Colonic mucosa (tissue), 4 donors: ENCODE results near the gene SCCPDH. TPM values are rescaled to one million over a fixed set of nuclear protein-coding genes. Genes with fewer than 3 reads are reported as not detected.
A peak's percentile ranks its signal among the peaks of the same experiment; 100 is the strongest.
"Not testable (repeated sequence)": the region's sequence is repeated elsewhere in the genome, so short reads cannot be mapped to it uniquely, and the experiment has no call there.

Experiments
- DNase-seq: peaks from one replicate; pipeline ENCODE4 v3.0.0-alpha.2; 2020
- H3K27ac ChIP-seq: fragments of 200-600 bp; one replicate; pipeline ENCODE4 v1.8.0; 2021
- H3K27me3 ChIP-seq: fragments of 200-600 bp; one replicate; pipeline ENCODE4 v1.8.0; 2021
- H3K36me3 ChIP-seq: fragments of 200-600 bp; one replicate; pipeline ENCODE4 v1.8.0; 2021
- H3K4me1 ChIP-seq: fragments of 200-600 bp; one replicate; pipeline ENCODE4 v1.8.0; 2021; ENCODE audit warnings: mild to moderate bottlenecking
- H3K4me3 ChIP-seq: fragments of 200-600 bp; one replicate; pipeline ENCODE4 v1.8.0; 2021
- H3K9ac ChIP-seq, 2 donors: one replicate each; pipeline ENCODE4 v1.7.0; 2013; ENCODE audit warnings: control low read depth in 2 of 2, low read depth in 2 of 2, low read length in 2 of 2
- H3K9me3 ChIP-seq: fragments of 200-600 bp; one replicate; pipeline ENCODE4 v1.8.0; 2021
- CTCF ChIP-seq: fragments of 200-600 bp; IDR thresholded peaks from one replicate; pipeline ENCODE4 v1.8.0; 2022; ENCODE audit warnings: antibody characterized with exemption, mild to moderate bottlenecking
- intact Hi-C: fragments of 100-400 bp; cut with DNase I; formaldehyde crosslinking; loops from one replicate; pipeline ENCODE4 v1.14.1; 2022
- total RNA-seq, 2 donors: library from RNA; stranded (reverse); fragmentation: NEBNext Ultra II Directional in 1 of 2; extraction: Animal tissue kit (Norgen Biotek cat#: 25700) in 1 of 2; gene quantifications; one replicate each; pipeline ENCODE4 v1.2.1, GENCODE V29; 2021
- donor health status: healthy.
- donor health status: DM: no; HTN: no; CAD: no.
- donor health status: DM: no; HTN: no; CAD: no.

Gene SCCPDH
- total RNA-seq, 2 donors from 2014 or later, result 29.9 to 40.1 TPM

GRCh38 chr1:246690100-246690499 is 34.1 kb upstream of the SCCPDH start:
- H3K27ac ChIP-seq, result no peak overlapping the region
- intact Hi-C loops, result no loop called here

GRCh38 chr1:246691622-246692495 is 32.4 kb upstream of the SCCPDH start:
- Histone ChIP-seq H3K9ac (no peak overlapping the region), H3K27ac (no peak overlapping the region), H3K9me3 (no peaks in the 10 kb centered on the region), H3K27me3 (no peaks in the 10 kb centered on the region), H3K4me3 (no peak overlapping the region), H3K36me3 (no peaks in the 10 kb centered on the region), H3K4me1 (no peaks in the 10 kb centered on the region)
- no peak for TF ChIP-seq CTCF
- intact Hi-C loops, result no loop called here
- DNase-seq, result no peak

More at GRCh38 chr1:246690100-246690499, 34.1 kb upstream of the SCCPDH start:
- no peaks in the 10 kb centered on the region for H3K4me1 ChIP-seq
- no peaks in the 10 kb centered on the region for H3K9me3 ChIP-seq
- H3K9ac ChIP-seq, result peak overlapping the region in 1 of 2 donors; percentile 38
- no peaks in the 10 kb centered on the region for H3K36me3 ChIP-seq
- peak; percentile 45 for DNase-seq
- TF ChIP-seq CTCF, result no peak
- peak overlapping the region; percentile 34 for H3K4me3 ChIP-seq
- H3K27me3 ChIP-seq, result no peaks in the 10 kb centered on the region

DNA sequence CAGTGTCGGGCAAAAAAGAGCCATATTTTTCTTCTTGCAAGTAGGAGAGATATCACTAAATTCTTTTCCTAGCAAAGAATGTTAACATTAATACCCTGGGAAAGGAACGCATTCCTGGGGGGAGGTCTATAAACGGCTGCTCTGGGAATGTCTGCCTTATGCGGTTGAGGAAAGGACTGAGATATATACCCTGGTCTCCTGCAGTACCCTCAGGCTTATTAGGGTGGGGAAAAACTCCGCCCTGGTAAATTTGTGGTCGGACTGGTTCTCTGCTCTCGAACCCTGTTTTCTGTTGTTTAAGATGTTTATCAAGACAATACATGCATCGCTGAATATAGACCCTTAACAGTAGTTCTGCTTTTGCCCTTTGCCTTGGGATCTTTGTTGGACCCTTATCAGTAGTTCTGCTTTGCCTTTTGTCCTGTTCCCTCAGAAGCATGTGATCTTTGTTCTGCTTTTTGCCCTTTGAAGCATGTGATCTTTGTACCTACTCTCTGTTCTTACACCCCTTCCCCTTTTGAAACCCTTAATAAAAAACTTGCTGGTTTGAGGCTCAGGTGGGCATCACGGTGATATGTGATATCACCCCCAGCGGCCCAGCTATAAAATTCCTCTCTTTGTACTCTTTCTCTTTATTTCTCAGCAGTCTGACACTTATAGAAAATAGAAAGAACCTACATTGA is 29.9 kb upstream of the SCCPDH start:
- H3K27ac ChIP-seq, H3K9me3 ChIP-seq, H3K4me1 ChIP-seq, DNase-seq, H3K4me3 ChIP-seq, intact Hi-C loops, H3K9ac ChIP-seq, H3K27me3 ChIP-seq, H3K36me3 ChIP-seq: not testable (repeated sequence)

DNA sequence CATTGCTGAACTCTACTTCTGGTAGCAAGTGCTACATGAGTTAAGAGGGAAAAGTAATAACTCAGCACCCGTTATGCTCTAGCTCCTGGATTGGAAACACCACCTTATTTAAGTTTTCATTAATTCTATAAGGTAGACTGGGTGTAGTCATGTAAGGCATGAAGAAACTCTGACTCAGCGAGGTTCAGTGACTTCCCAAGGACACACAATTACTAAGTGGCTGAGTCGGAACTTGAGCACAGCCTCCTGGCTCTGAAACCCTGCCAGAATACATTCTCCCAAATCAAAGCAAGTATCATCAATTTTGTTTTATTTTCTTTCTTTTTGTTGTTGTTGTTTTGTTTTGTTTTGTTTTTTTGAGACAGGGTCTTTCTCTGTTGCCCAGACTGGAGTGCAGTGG is 29.1 kb upstream of the SCCPDH start:
- no peak for TF ChIP-seq CTCF
- Histone ChIP-seq H3K27ac (no peak overlapping the region), H3K9ac (no peak overlapping the region), H3K36me3 (no peaks in the 10 kb centered on the region), H3K9me3 (no peaks in the 10 kb centered on the region), H3K4me1 (no peaks in the 10 kb centered on the region), H3K27me3 (no peaks in the 10 kb centered on the region), H3K4me3 (no peak overlapping the region)
- DNase-seq, result no peak
- intact Hi-C loops, result loop anchor here (5.0 kb wide), 1 partner anchor 198 kb away; no protein-coding TSS in a partner anchor

- intact Hi-C loops, result loop anchor here (5.0 kb wide), 1 partner anchor 198 kb away; no protein-coding TSS in a partner anchor
- H3K9ac ChIP-seq, result no peak overlapping the region
- peak; percentile 17 for DNase-seq
- no peaks in the 10 kb centered on the region for H3K4me1 ChIP-seq
- H3K27ac ChIP-seq, result no peak overlapping the region
- H3K4me3 ChIP-seq, result no peak overlapping the region
- no peaks in the 10 kb centered on the region for H3K9me3 ChIP-seq
- TF ChIP-seq CTCF, result no peak
- no peaks in the 10 kb centered on the region for H3K27me3 ChIP-seq
- H3K36me3 ChIP-seq, result no peaks in the 10 kb centered on the region
Measured at GRCh38 chr1:246695666-246696065, 28.5 kb upstream of the SCCPDH start.
